Left lung (tissue), 10 donors: ENCODE data around the gene CREBL2. TPM values are rescaled to one million over a fixed set of nuclear protein-coding genes. Genes with fewer than 3 reads are reported as not detected.

Experiments
- ATAC-seq: fragments of 200-7000 bp; cut with Tn5 transposase; one replicate; pipeline ENCODE4 v1.9.1; 2020; ENCODE audit warnings: moderate library complexity
- DNase-seq, 4 donors: peaks; one replicate each; pipeline ENCODE4 v3.0.0-alpha.2; 2013 to 2020
- H3K27ac ChIP-seq, 2 donors: fragments of 200-600 bp; sonication (generic) in 1 of 2; one replicate each; pipeline versions ENCODE4 v1.5.0 to v1.8.0; 2020 to 2021
- H3K27me3 ChIP-seq, 2 donors: fragments of 200-600 bp; sonication (generic) in 1 of 2; one replicate each; pipeline versions ENCODE4 v1.5.0 to v1.8.0; 2020 to 2021
- H3K36me3 ChIP-seq, 2 donors: fragments of 200-600 bp; sonication (generic) in 1 of 2; one replicate each; pipeline versions ENCODE4 v1.5.0 to v1.8.0; 2020 to 2021
- H3K4me1 ChIP-seq, 2 donors: fragments of 200-600 bp; one replicate each; pipeline ENCODE4 v1.8.0; 2021
- H3K4me3 ChIP-seq, 2 donors: fragments of 200-600 bp; sonication (generic) in 1 of 2; one replicate each; pipeline versions ENCODE4 v1.5.0 to v1.8.0; 2020 to 2021; ENCODE audit warnings: mild to moderate bottlenecking in 1 of 2
- H3K9me3 ChIP-seq, 2 donors: fragments of 200-600 bp; sonication (generic) in 1 of 2; one replicate each; pipeline versions ENCODE4 v1.5.0 to v1.8.0; 2020 to 2021
- CTCF ChIP-seq, 2 donors: fragments of 200-600 bp; sonication (generic) in 1 of 2; IDR thresholded peaks; one replicate each; pipeline versions ENCODE4 v1.5.0 to v1.8.0; 2021; ENCODE audit warnings: antibody characterized with exemption in 2 of 2
- intact Hi-C, 2 donors: fragments of 100-400 bp; cut with DNase I; formaldehyde crosslinking; loops; one replicate each; pipeline versions ENCODE4 v1.11.2 to v1.14.2; 2022
- polyA plus RNA-seq, 6 donors: library from polyadenylated mRNA; unstranded; fragments of 120-200 nt; gene quantifications; one replicate each; pipeline ENCODE4 v1.2.1, GENCODE V29; 2013; ENCODE audit not compliant: insufficient read length in 6 of 6
- total RNA-seq, 2 donors: library from RNA; stranded (reverse); fragmentation: NEBNext Ultra II Directional; extraction: Animal tissue kit (Norgen Biotek cat#: 25700); gene quantifications; one replicate each; pipeline ENCODE4 v1.2.1, GENCODE V29; 2021
- donor health status: DM: no; HTN: yes; CAD: no.
- donor health status: DM: no; HTN: no; CAD: no.

Gene CREBL2
- total and polyA plus RNA-seq, 8 donors: 23.9 to 35.9 (median 30.9) TPM

- intact Hi-C loops: no loop called here
- ATAC-seq: no peak
Observed at GRCh38 chr12:12682284-12682683, 70.6 kb downstream of the CREBL2 start.

GRCh38 chr12:12683136-12683697 lies 71.5 kb downstream of the CREBL2 start:
- TF ChIP-seq CTCF (IDR thresholded peaks at IDR 0.05): no peak
- ATAC-seq (no peak), DNase-seq (no peak)
- no peaks in the 10 kb centered on the region for H3K36me3 ChIP-seq
- no peaks in the 10 kb centered on the region for H3K4me1 ChIP-seq
- intact Hi-C loops: no loop called here
- H3K27me3 ChIP-seq: no peaks in the 10 kb centered on the region
- no peaks in the 10 kb centered on the region for H3K9me3 ChIP-seq
- H3K4me3 ChIP-seq: no peak overlapping the region
- no peak overlapping the region for H3K27ac ChIP-seq

More at GRCh38 chr12:12682284-12682683, 70.6 kb downstream of the CREBL2 start:
- Histone ChIP-seq H3K27me3 (no peaks in the 10 kb centered on the region), H3K4me1 (no peaks in the 10 kb centered on the region), H3K27ac (no peak overlapping the region), H3K4me3 (no peak overlapping the region), H3K36me3 (no peaks in the 10 kb centered on the region), H3K9me3 (no peaks in the 10 kb centered on the region)
- no peak for DNase-seq
- TF ChIP-seq CTCF (IDR thresholded peaks at IDR 0.05): no peak

GRCh38 chr12:12683725-12684124 lies 72.0 kb downstream of the CREBL2 start:
- TF ChIP-seq CTCF (IDR thresholded peaks at IDR 0.05): no peak
- intact Hi-C loops: no loop called here
- Histone ChIP-seq H3K4me1 (no peaks in the 10 kb centered on the region), H3K4me3 (no peak overlapping the region), H3K9me3 (no peaks in the 10 kb centered on the region), H3K27ac (no peak overlapping the region), H3K36me3 (no peaks in the 10 kb centered on the region), H3K27me3 (no peaks in the 10 kb centered on the region)
- no peak for DNase-seq
- ATAC-seq: no peak

GRCh38 chr12:12684375-12685106 lies 72.9 kb downstream of the CREBL2 start:
- intact Hi-C loops: no loop called here
- Histone ChIP-seq H3K4me3 (no peak overlapping the region), H3K27ac (no peak overlapping the region), H3K9me3 (no peaks in the 10 kb centered on the region), H3K36me3 (no peaks in the 10 kb centered on the region), H3K27me3 (no peaks in the 10 kb centered on the region), H3K4me1 (no peaks in the 10 kb centered on the region)
- TF ChIP-seq CTCF (IDR thresholded peaks at IDR 0.05): no peak
- peak; percentile 54 for ATAC-seq
- peak in 2 of 4 donors; percentile 33 to 57 for DNase-seq

GRCh38 chr12:12685305-12685704 lies 73.6 kb downstream of the CREBL2 start:
- no peaks in the 10 kb centered on the region for H3K4me1 ChIP-seq
- intact Hi-C loops: no loop called here
- H3K27ac ChIP-seq: no peak overlapping the region
- no peaks in the 10 kb centered on the region for H3K9me3 ChIP-seq
- no peak overlapping the region for H3K4me3 ChIP-seq
- no peaks in the 10 kb centered on the region for H3K36me3 ChIP-seq
- no peak for ATAC-seq
- no peak for TF ChIP-seq CTCF (IDR thresholded peaks at IDR 0.05)
- no peaks in the 10 kb centered on the region for H3K27me3 ChIP-seq
- no peak for DNase-seq
